HEK293 (cell line): Measurements from ENCODE around the gene EXOC2.

Source experiments
- CTCF ChIA-PET: fragments of 350-600 bp; formaldehyde crosslinking; extraction: SDS; loops from one replicate; lab custom pipeline; 2021; ENCODE audit warnings: antibody characterized with exemption; lab: Yijun Ruan, JAX
- POLR2A ChIA-PET: fragments of 300-600 bp; formaldehyde crosslinking; extraction: SDS; loops from one replicate; lab custom pipeline; 2020; ENCODE audit warnings: antibody characterized with exemption, inconsistent platforms; lab: Yijun Ruan, JAX
- H3K27ac ChIP-seq: fragments of 200-500 bp; sonication (Bioruptor generic); 2 replicates; pipeline ENCODE4 v1.5.1; 2014; ENCODE audit warnings: low read depth, low read length, control low read depth, inconsistent platforms; ENCODE audit errors: extremely low read depth
- H3K36me3 ChIP-seq, 2 experiments: fragments of 200-500 bp in 1 of 2; sonication (Bioruptor generic) in 1 of 2; 1 replicate in 1 of 2; 2 replicates in 1 of 2; pipeline ENCODE4 v1.5.1; 2014 to 2017; ENCODE audit warnings: inconsistent platforms in 2 of 2, low read length in 2 of 2; ENCODE audit not compliant: control insufficient read depth in 2 of 2, insufficient read depth in 1 of 2
- H3K4me1 ChIP-seq: fragments of 200-500 bp; sonication (Bioruptor generic); 2 replicates; pipeline ENCODE4 v1.5.1; 2014; ENCODE audit warnings: mild to moderate bottlenecking, low read length, inconsistent platforms; ENCODE audit not compliant: control insufficient read depth, insufficient read depth
- H3K4me3 ChIP-seq: 2 replicates; pipeline ENCODE4 v1.5.1; 2011; ENCODE audit warnings: low read depth, mild to moderate bottlenecking, control low read depth, low read length, moderate library complexity
- H3K9me3 ChIP-seq: fragments of 200-500 bp; sonication (Bioruptor generic); 2 replicates; pipeline ENCODE4 v1.5.1; 2014; ENCODE audit warnings: low read depth, low read length, inconsistent platforms; ENCODE audit not compliant: control insufficient read depth, insufficient read depth
- AEBP2 ChIP-seq: fragments of 450-650 bp; formaldehyde crosslinking; IDR thresholded peaks from 2 replicates; pipeline ENCODE4 v1.5.1; 2016; ENCODE audit warnings: missing biosample characterization, missing genetic modification characterization, borderline replicate concordance
- EGR2 ChIP-seq: fragments of 450-650 bp; formaldehyde crosslinking; IDR thresholded peaks from 2 replicates; pipeline ENCODE4 v1.5.1; 2016; ENCODE audit warnings: low read depth, missing biosample characterization, missing genetic modification characterization
- OVOL3 ChIP-seq: fragments of 450-650 bp; formaldehyde crosslinking; IDR thresholded peaks from 2 replicates; pipeline ENCODE4 v1.5.1; 2016; ENCODE audit warnings: missing biosample characterization, missing genetic modification characterization
- ZBTB1 ChIP-seq: fragments of 450-650 bp; formaldehyde crosslinking; IDR thresholded peaks from 2 replicates; pipeline ENCODE4 v1.5.1; 2016; ENCODE audit warnings: missing biosample characterization, missing genetic modification characterization
- ZFP41 ChIP-seq: fragments of 450-650 bp; formaldehyde crosslinking; IDR thresholded peaks from 2 replicates; pipeline ENCODE4 v1.5.1; 2016; ENCODE audit warnings: missing biosample characterization, missing genetic modification characterization, borderline replicate concordance
- ZNF140 ChIP-seq: fragments of 450-650 bp; formaldehyde crosslinking; IDR thresholded peaks from 2 replicates; pipeline ENCODE4 v1.5.1; 2016; ENCODE audit warnings: missing biosample characterization, missing genetic modification characterization
- ZNF18 ChIP-seq: fragments of 450-650 bp; formaldehyde crosslinking; IDR thresholded peaks from 2 replicates; pipeline ENCODE4 v1.5.1; 2016; ENCODE audit warnings: missing biosample characterization, missing genetic modification characterization
- ZNF23 ChIP-seq: fragments of 450-650 bp; formaldehyde crosslinking; IDR thresholded peaks from 2 replicates; pipeline ENCODE4 v1.5.1; 2016; ENCODE audit warnings: missing biosample characterization, missing genetic modification characterization, borderline replicate concordance
- ZNF248 ChIP-seq: fragments of 450-650 bp; formaldehyde crosslinking; IDR thresholded peaks from 2 replicates; pipeline ENCODE4 v1.5.1; 2017; ENCODE audit warnings: missing biosample characterization, missing genetic modification characterization
- ZNF274 ChIP-seq, 2 experiments: fragments of 200-500 bp in 1 of 2; fragments of 450-650 bp in 1 of 2; sonication (Bioruptor generic) in 1 of 2; formaldehyde crosslinking in 1 of 2; IDR thresholded peaks; 2 replicates each; pipeline versions ENCODE4 v1.5.1 to v1.6.1; 2014 to 2016; ENCODE audit warnings: borderline replicate concordance in 1 of 2, inconsistent platforms in 1 of 2, low read length in 1 of 2, missing biosample characterization in 1 of 2, missing genetic modification characterization in 1 of 2
- ZNF426 ChIP-seq: fragments of 450-650 bp; formaldehyde crosslinking; IDR thresholded peaks from 2 replicates; pipeline ENCODE4 v1.5.1; 2017; ENCODE audit warnings: missing biosample characterization, missing genetic modification characterization, mild to moderate bottlenecking, inconsistent platforms, moderate library complexity
- ZNF433 ChIP-seq: fragments of 450-650 bp; formaldehyde crosslinking; IDR thresholded peaks from 2 replicates; pipeline ENCODE4 v1.5.1; 2016; ENCODE audit warnings: missing biosample characterization, missing genetic modification characterization, low read depth
- ZNF521 ChIP-seq: fragments of 450-650 bp; formaldehyde crosslinking; IDR thresholded peaks from 2 replicates; pipeline ENCODE4 v1.5.1; 2017; ENCODE audit warnings: missing biosample characterization, mild to moderate bottlenecking, missing genetic modification characterization
- ZNF645 ChIP-seq: fragments of 450-650 bp; formaldehyde crosslinking; IDR thresholded peaks from 2 replicates; pipeline ENCODE4; 2016; ENCODE audit warnings: missing biosample characterization, missing genetic modification characterization
- ZNF777 ChIP-seq: fragments of 450-650 bp; formaldehyde crosslinking; IDR thresholded peaks from 2 replicates; pipeline ENCODE4 v1.5.1; 2017; ENCODE audit warnings: missing biosample characterization, missing genetic modification characterization, borderline replicate concordance
- TF ChIP-seq, protein P1 (sequence below): fragments of 450-650 bp; formaldehyde crosslinking; IDR thresholded peaks from 2 replicates; pipeline ENCODE4 v1.5.1; 2017; ENCODE audit warnings: missing biosample characterization, missing genetic modification characterization
- TF ChIP-seq, protein P2 (sequence below): fragments of 450-650 bp; formaldehyde crosslinking; IDR thresholded peaks from 2 replicates; pipeline ENCODE4 v1.5.1; 2016; ENCODE audit warnings: missing biosample characterization, missing genetic modification characterization
- TF ChIP-seq, protein P3 (sequence below): fragments of 450-650 bp; formaldehyde crosslinking; IDR thresholded peaks from 2 replicates; pipeline ENCODE4 v1.5.1; 2016; ENCODE audit warnings: missing biosample characterization, missing genetic modification characterization
- TF ChIP-seq, protein P4 (sequence below): fragments of 450-650 bp; formaldehyde crosslinking; IDR thresholded peaks from 2 replicates; pipeline ENCODE4 v1.5.1; 2016; ENCODE audit warnings: missing biosample characterization, missing genetic modification characterization
- TF ChIP-seq, protein P5 (sequence below): fragments of 450-650 bp; formaldehyde crosslinking; IDR thresholded peaks from 2 replicates; pipeline ENCODE4 v1.5.1; 2016; ENCODE audit warnings: missing biosample characterization, missing genetic modification characterization

Gene EXOC2

GRCh38 chr6:679282-679681 lies 13.7 kb downstream of the EXOC2 start (continued):
- TF ChIP-seq AEBP2: no peak
- no peak for TF ChIP-seq ZFP41 (tag by site-specific recombination)
- TF ChIP-seq ZNF18 (tag by site-specific recombination): no peak
- TF ChIP-seq ZNF645 (tag by site-specific recombination): no peak
- TF ChIP-seq ZNF433: no peak

- H3K4me3 ChIP-seq: no peak overlapping the region
- peaks cover 28% of the 10 kb centered on the region for H3K4me1 ChIP-seq
- H3K27ac ChIP-seq: no peak overlapping the region
- ChIA-PET POLR2A (no interaction called here), CTCF (interaction anchor here (0.7 kb wide), 1 partner anchor 142 kb away, joined by 3 read pairs; no protein-coding TSS in a partner anchor)
- H3K9me3 ChIP-seq: no peaks in the 10 kb centered on the region
- H3K36me3 ChIP-seq: no peaks in the 10 kb centered on the region; a peak in 1 of 3 replicates
- TF ChIP-seq, protein P1, sequence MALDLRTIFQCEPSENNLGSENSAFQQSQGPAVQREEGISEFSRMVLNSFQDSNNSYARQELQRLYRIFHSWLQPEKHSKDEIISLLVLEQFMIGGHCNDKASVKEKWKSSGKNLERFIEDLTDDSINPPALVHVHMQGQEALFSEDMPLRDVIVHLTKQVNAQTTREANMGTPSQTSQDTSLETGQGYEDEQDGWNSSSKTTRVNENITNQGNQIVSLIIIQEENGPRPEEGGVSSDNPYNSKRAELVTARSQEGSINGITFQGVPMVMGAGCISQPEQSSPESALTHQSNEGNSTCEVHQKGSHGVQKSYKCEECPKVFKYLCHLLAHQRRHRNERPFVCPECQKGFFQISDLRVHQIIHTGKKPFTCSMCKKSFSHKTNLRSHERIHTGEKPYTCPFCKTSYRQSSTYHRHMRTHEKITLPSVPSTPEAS (tag by site-specific recombination): no peak
- TF ChIP-seq, protein P2, sequence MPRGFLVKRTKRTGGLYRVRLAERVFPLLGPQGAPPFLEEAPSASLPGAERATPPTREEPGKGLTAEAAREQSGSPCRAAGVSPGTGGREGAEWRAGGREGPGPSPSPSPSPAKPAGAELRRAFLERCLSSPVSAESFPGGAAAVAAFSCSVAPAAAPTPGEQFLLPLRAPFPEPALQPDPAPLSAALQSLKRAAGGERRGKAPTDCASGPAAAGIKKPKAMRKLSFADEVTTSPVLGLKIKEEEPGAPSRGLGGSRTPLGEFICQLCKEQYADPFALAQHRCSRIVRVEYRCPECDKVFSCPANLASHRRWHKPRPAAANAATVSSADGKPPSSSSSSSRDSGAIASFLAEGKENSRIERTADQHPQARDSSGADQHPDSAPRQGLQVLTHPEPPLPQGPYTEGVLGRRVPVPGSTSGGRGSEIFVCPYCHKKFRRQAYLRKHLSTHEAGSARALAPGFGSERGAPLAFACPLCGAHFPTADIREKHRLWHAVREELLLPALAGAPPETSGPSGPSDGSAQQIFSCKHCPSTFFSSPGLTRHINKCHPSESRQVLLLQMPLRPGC (tag by site-specific recombination): no peak
- TF ChIP-seq ZNF426 (tag by site-specific recombination): no peak
- TF ChIP-seq, protein P3, sequence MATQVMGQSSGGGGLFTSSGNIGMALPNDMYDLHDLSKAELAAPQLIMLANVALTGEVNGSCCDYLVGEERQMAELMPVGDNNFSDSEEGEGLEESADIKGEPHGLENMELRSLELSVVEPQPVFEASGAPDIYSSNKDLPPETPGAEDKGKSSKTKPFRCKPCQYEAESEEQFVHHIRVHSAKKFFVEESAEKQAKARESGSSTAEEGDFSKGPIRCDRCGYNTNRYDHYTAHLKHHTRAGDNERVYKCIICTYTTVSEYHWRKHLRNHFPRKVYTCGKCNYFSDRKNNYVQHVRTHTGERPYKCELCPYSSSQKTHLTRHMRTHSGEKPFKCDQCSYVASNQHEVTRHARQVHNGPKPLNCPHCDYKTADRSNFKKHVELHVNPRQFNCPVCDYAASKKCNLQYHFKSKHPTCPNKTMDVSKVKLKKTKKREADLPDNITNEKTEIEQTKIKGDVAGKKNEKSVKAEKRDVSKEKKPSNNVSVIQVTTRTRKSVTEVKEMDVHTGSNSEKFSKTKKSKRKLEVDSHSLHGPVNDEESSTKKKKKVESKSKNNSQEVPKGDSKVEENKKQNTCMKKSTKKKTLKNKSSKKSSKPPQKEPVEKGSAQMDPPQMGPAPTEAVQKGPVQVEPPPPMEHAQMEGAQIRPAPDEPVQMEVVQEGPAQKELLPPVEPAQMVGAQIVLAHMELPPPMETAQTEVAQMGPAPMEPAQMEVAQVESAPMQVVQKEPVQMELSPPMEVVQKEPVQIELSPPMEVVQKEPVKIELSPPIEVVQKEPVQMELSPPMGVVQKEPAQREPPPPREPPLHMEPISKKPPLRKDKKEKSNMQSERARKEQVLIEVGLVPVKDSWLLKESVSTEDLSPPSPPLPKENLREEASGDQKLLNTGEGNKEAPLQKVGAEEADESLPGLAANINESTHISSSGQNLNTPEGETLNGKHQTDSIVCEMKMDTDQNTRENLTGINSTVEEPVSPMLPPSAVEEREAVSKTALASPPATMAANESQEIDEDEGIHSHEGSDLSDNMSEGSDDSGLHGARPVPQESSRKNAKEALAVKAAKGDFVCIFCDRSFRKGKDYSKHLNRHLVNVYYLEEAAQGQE (tag by site-specific recombination): no peak
- no peak for TF ChIP-seq ZNF521 (tag by site-specific recombination)
- TF ChIP-seq ZNF140: no peak
- TF ChIP-seq, protein P4, sequence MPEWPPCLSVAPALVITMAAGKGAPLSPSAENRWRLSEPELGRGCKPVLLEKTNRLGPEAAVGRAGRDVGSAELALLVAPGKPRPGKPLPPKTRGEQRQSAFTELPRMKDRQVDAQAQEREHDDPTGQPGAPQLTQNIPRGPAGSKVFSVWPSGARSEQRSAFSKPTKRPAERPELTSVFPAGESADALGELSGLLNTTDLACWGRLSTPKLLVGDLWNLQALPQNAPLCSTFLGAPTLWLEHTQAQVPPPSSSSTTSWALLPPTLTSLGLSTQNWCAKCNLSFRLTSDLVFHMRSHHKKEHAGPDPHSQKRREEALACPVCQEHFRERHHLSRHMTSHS (tag by site-specific recombination): no peak
- TF ChIP-seq ZNF248: no peak
- TF ChIP-seq OVOL3 (tag by site-specific recombination): no peak
- no peak for TF ChIP-seq ZBTB1 (tag by site-specific recombination)
- TF ChIP-seq ZNF18 (tag by site-specific recombination): no peak
- no peak for TF ChIP-seq ZNF274 (IDR thresholded peaks at IDR 0.05; ENCODE audit: low read length)
- no peak for TF ChIP-seq ZNF274 (tag by site-specific recombination; IDR thresholded peaks at IDR 0.05; ENCODE audit: borderline replicate concordance)
- TF ChIP-seq, protein P5, sequence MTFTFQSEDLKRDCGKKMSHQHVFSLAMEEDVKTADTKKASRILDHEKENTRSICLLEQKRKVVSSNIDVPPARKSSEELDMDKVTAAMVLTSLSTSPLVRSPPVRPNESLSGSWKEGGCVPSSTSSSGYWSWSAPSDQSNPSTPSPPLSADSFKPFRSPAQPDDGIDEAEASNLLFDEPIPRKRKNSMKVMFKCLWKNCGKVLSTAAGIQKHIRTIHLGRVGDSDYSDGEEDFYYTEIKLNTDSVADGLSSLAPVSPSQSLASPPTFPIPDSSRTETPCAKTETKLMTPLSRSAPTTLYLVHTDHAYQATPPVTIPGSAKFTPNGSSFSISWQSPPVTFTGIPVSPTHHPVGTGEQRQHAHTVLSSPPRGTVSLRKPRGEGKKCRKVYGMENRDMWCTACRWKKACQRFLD (tag by site-specific recombination): no peak
- TF ChIP-seq ZNF777 (tag by site-specific recombination): no peak
- TF ChIP-seq ZNF23 (tag by site-specific recombination): no peak
- TF ChIP-seq EGR2 (tag by site-specific recombination): no peak
These were observed 14.4 kb downstream of the EXOC2 start for GRCh38 chr6:678520-678919.
